IMR-90 (cell line): ENCODE results near the gene EFNB2. TPM values are rescaled to one million over a fixed set of nuclear protein-coding genes. Genes with fewer than 3 reads are reported as not detected.

ENCODE experiments used
- ATAC-seq: fragments of 200-7000 bp; cut with Tn5 transposase; 2 replicates; pipeline ENCODE4 v1.9.1; 2020; ENCODE audit warnings: low read depth, mild to moderate bottlenecking, moderate library complexity
- BruUV-seq: library from RNA; stranded (reverse); fragments of 400-500 nt; replicated peaks from 2 replicates; lab custom pipeline; 2021; lab: Mats Ljungman, UMichigan
- CTCF ChIA-PET: fragments of 300-600 bp; formaldehyde crosslinking; extraction: SDS; loops from one replicate; lab custom pipeline; 2021; ENCODE audit warnings: antibody characterized with exemption; lab: Yijun Ruan, JAX
- POLR2A ChIA-PET: fragments of 300-600 bp; sonication (Branson Sonifier 250); formaldehyde crosslinking; loops from one replicate; lab custom pipeline; 2022; ENCODE audit warnings: antibody characterized with exemption; ENCODE audit not compliant: unreplicated experiment; lab: Charles Lee
- DNase-seq: peaks from one replicate; pipeline ENCODE4 v3.0.0; 2013
- H2AFZ ChIP-seq: replicated peaks from 2 replicates; pipeline ENCODE3; 2013; ENCODE audit warnings: low read length, mild to moderate bottlenecking; ENCODE audit not compliant: poor library complexity
- H2AK5ac ChIP-seq: 2 replicates; pipeline ENCODE4 v1.6.1; 2013; ENCODE audit warnings: low read depth, low read length, inconsistent platforms
- H2AK9ac ChIP-seq: replicated peaks from 2 replicates; pipeline ENCODE3; 2013; ENCODE audit warnings: mild to moderate bottlenecking, low read depth, low read length, moderate library complexity; ENCODE audit not compliant: poor library complexity
- H2BK120ac ChIP-seq: 2 replicates; pipeline ENCODE4 v1.6.1; 2013; ENCODE audit warnings: low read depth, low read length, inconsistent platforms
- H2BK15ac ChIP-seq: 3 replicates; pipeline ENCODE4 v1.6.1; 2013; ENCODE audit warnings: low read depth, low read length, inconsistent platforms
- H2BK20ac ChIP-seq: 2 replicates; pipeline ENCODE4 v1.6.1; 2013; ENCODE audit warnings: low read depth, mild to moderate bottlenecking, inconsistent platforms, low read length, moderate library complexity
- H2BK5ac ChIP-seq: 2 replicates; pipeline ENCODE4 v1.6.1; 2013; ENCODE audit warnings: mild to moderate bottlenecking, low read depth, low read length, inconsistent platforms; ENCODE audit not compliant: poor library complexity, severe bottlenecking
- H3K14ac ChIP-seq: replicated peaks from 2 replicates; pipeline ENCODE4 v1.6.1; 2013; ENCODE audit warnings: low read depth, low read length, inconsistent platforms
- H3K18ac ChIP-seq: 2 replicates; pipeline ENCODE4 v1.6.1; 2013; ENCODE audit warnings: low read depth, low read length, control low read depth
- H3K23ac ChIP-seq: 2 replicates; pipeline ENCODE4 v1.6.1; 2013; ENCODE audit warnings: low read depth, low read length, inconsistent platforms
- H3K27ac ChIP-seq: 2 replicates; pipeline ENCODE4 v1.5.1; 2013; ENCODE audit warnings: mild to moderate bottlenecking, control low read depth, low read length; ENCODE audit not compliant: insufficient read depth
- H3K27me3 ChIP-seq: 2 replicates; pipeline ENCODE4 v1.6.1; 2013; ENCODE audit warnings: low read length; ENCODE audit not compliant: control insufficient read depth, insufficient read depth
- H3K36me3 ChIP-seq: 2 replicates; pipeline ENCODE4 v1.6.1; 2013; ENCODE audit warnings: low read length, mixed read lengths; ENCODE audit not compliant: control insufficient read depth, insufficient read depth
- H3K4ac ChIP-seq: 2 replicates; pipeline ENCODE4 v1.6.1; 2013; ENCODE audit warnings: low read depth, low read length, inconsistent platforms
- H3K4me1 ChIP-seq: 2 replicates; pipeline ENCODE4 v1.6.1; 2013; ENCODE audit warnings: low read length, mixed read lengths; ENCODE audit not compliant: control insufficient read depth, insufficient read depth
- H3K4me2 ChIP-seq: 2 replicates; pipeline ENCODE4 v1.6.1; 2013; ENCODE audit warnings: low read depth, mild to moderate bottlenecking, control low read depth, low read length, moderate library complexity
- H3K4me3 ChIP-seq: 2 replicates; pipeline ENCODE4 v1.5.1; 2013; ENCODE audit warnings: low read depth, mild to moderate bottlenecking, control low read depth, low read length, moderate library complexity; ENCODE audit not compliant: insufficient read depth
- H3K56ac ChIP-seq: 2 replicates; pipeline ENCODE4 v1.6.1; 2013; ENCODE audit warnings: low read length, inconsistent platforms; ENCODE audit not compliant: insufficient read depth; ENCODE audit errors: extremely low read depth
- H3K79me1 ChIP-seq, 2 experiments: 2 replicates each; pipeline ENCODE4 v1.6.1; 2013; ENCODE audit warnings: low read length in 2 of 2, inconsistent platforms in 1 of 2, low read depth in 1 of 2
- H3K9ac ChIP-seq: 2 replicates; pipeline ENCODE4 v1.6.1; 2013; ENCODE audit warnings: low read depth, low read length, control low read depth
- H3K9me1 ChIP-seq: 2 replicates; pipeline ENCODE4 v1.6.1; 2013; ENCODE audit warnings: low read length, inconsistent platforms; ENCODE audit not compliant: insufficient read depth
- H3K9me3 ChIP-seq: 2 replicates; pipeline ENCODE4 v1.6.1; 2013; ENCODE audit warnings: low read length; ENCODE audit not compliant: control insufficient read depth, insufficient read depth
- H4K20me1 ChIP-seq: 2 replicates; pipeline ENCODE4 v1.6.1; 2013; ENCODE audit warnings: low read length, inconsistent platforms; ENCODE audit not compliant: insufficient read depth
- H4K5ac ChIP-seq: 2 replicates; pipeline ENCODE4 v1.6.1; 2013; ENCODE audit warnings: mild to moderate bottlenecking, low read depth, low read length, control low read depth
- H4K8ac ChIP-seq, 2 experiments: 2 replicates each; pipeline ENCODE4 v1.6.1; 2013; ENCODE audit warnings: low read depth in 2 of 2, low read length in 2 of 2, control low read depth in 1 of 2, inconsistent platforms in 1 of 2
- H4K91ac ChIP-seq: 2 replicates; pipeline ENCODE4 v1.6.1; 2013; ENCODE audit warnings: low read depth, low read length, inconsistent platforms; ENCODE audit not compliant: insufficient read depth
- BHLHE40 ChIP-seq: fragments of 150-350 bp; IDR thresholded peaks from 2 replicates; pipeline ENCODE4 v1.6.1; 2016; ENCODE audit warnings: mild to moderate bottlenecking, low read depth, low read length
- CEBPB ChIP-seq: IDR thresholded peaks from 2 replicates; pipeline ENCODE4 v1.6.1; 2012; ENCODE audit warnings: low read depth, low read length, improper control_type of control experiment
- CHD1 ChIP-seq: IDR thresholded peaks from 2 replicates; pipeline ENCODE4 v1.6.1; 2012; ENCODE audit warnings: low read depth, low read length, improper control_type of control experiment
- CTCF ChIP-seq: conservative IDR thresholded peaks from 2 replicates; pipeline ENCODE4 v1.5.1; 2012; ENCODE audit warnings: mild to moderate bottlenecking, low read depth, low read length, improper control_type of control experiment
- ELK1 ChIP-seq: fragments of 150-350 bp; IDR thresholded peaks from 2 replicates; pipeline ENCODE4 v1.6.1; 2016; ENCODE audit warnings: low read depth, mild to moderate bottlenecking, low read length, moderate library complexity, borderline replicate concordance
- FOS ChIP-seq: fragments of 150-350 bp; IDR thresholded peaks from 2 replicates; pipeline ENCODE4 v1.6.1; 2016; ENCODE audit warnings: low read depth, low read length
- MAFK ChIP-seq: IDR thresholded peaks from 2 replicates; pipeline ENCODE4 v1.6.1; 2012; ENCODE audit warnings: low read depth, low read length, improper control_type of control experiment
- MXI1 ChIP-seq: IDR thresholded peaks from 2 replicates; pipeline ENCODE4 v1.6.1; 2012; ENCODE audit warnings: low read depth, mild to moderate bottlenecking, low read length, moderate library complexity, borderline replicate concordance
- NFE2L2 ChIP-seq: fragments of 150-350 bp; IDR thresholded peaks from 2 replicates; pipeline ENCODE4 v1.6.1; 2016; ENCODE audit warnings: low read depth, mild to moderate bottlenecking, low read length
- POLR2A ChIP-seq: IDR thresholded peaks from 2 replicates; pipeline ENCODE4 v1.6.1; 2012; ENCODE audit warnings: mild to moderate bottlenecking, low read depth, low read length
- RAD21 ChIP-seq: IDR thresholded peaks from 2 replicates; pipeline ENCODE4 v1.6.1; 2012; ENCODE audit warnings: low read length, improper control_type of control experiment
- RCOR1 ChIP-seq: IDR thresholded peaks from 2 replicates; pipeline ENCODE4 v1.6.1; 2012; ENCODE audit warnings: mild to moderate bottlenecking, low read length, improper control_type of control experiment; ENCODE audit not compliant: insufficient replicate concordance
- RFX5 ChIP-seq: IDR thresholded peaks from 2 replicates; pipeline ENCODE4 v1.8.0; 2012; ENCODE audit warnings: low read depth, mild to moderate bottlenecking, low read length, moderate library complexity
- SMC3 ChIP-seq: fragments of 150-350 bp; IDR thresholded peaks from 2 replicates; pipeline ENCODE4 v1.6.1; 2016; ENCODE audit warnings: low read depth, mild to moderate bottlenecking, antibody characterized with exemption, low read length, moderate library complexity
- USF2 ChIP-seq: fragments of 150-350 bp; IDR thresholded peaks from 2 replicates; pipeline ENCODE4 v1.6.1; 2017; ENCODE audit warnings: mild to moderate bottlenecking, antibody characterized with exemption, low read length, low read depth
- WGBS, 2 experiments: methylation state at CpG; one replicate each; pipeline versions ENCODE4 v1.1.5 to v1.1.7; 2013; ENCODE audit warnings: missing lambda C conversion rate in 2 of 2; ENCODE audit not compliant: insufficient read length in 1 of 2; ENCODE audit errors: extremely low coverage in 2 of 2; 5-methylcytosine and 5-hydroxymethylcytosine counted together
- dilution Hi-C: fragments of 300-500 bp; cut with HindIII; formaldehyde crosslinking; loops from one replicate; pipeline ENCODE4 v1.14.3; 2018; ENCODE audit warnings: low sequenced_read_pairs; ENCODE audit not compliant: unreplicated experiment
- in situ Hi-C: fragments of 300-500 bp; cut with MboI; formaldehyde crosslinking; loops from 3 replicates; pipeline ENCODE4 v1.14.3; 2019; ENCODE audit warnings: low sequenced_read_pairs, inconsistent platforms, mixed read lengths
- intact Hi-C: fragments of 100-400 bp; cut with micrococcal nuclease; formaldehyde crosslinking; loops from 2 replicates; pipeline ENCODE4 v1.10.0; 2022
- polyA plus RNA-seq, 3 experiments: library from polyadenylated mRNA; depleted of rRNA; stranded (reverse); fragments of >200 nt; gene quantifications; 2 replicates each; pipeline ENCODE4 v1.2.3, GENCODE V29; 2012; ENCODE audit warnings: low replicate concordance in 1 of 3
- total RNA-seq: library from RNA; depleted of rRNA; stranded (reverse); fragments of >200 nt; gene quantifications from 2 replicates; pipeline ENCODE4 v1.2.3, GENCODE V29; 2012

The EFNB2 gene
- total and polyA plus RNA-seq, 2 of the 4 experiments (the other 2 are of a cell fraction) = 5.4 to 6.0 TPM

- ATAC-seq = peak; percentile 37
- no TSS peak for BruUV-seq
- POLR2A ChIA-PET = no interaction called here
These were observed 35.6 kb downstream of the EFNB2 start for GRCh38 chr13:106499896-106500295.

More at GRCh38 chr13:106499896-106500295, 35.6 kb downstream of the EFNB2 start:
- Histone ChIP-seq H3K36me3 (no peaks in the 10 kb centered on the region), H3K14ac (no peak overlapping the region), H3K27me3 (no peaks in the 10 kb centered on the region), H3K56ac (no peak overlapping the region), H3K23ac (0 out of 2 replicates have a peak overlapping the region, but pooled peaks have one; percentile 17), H3K27ac (no peak overlapping the region), H3K9me3 (no peaks in the 10 kb centered on the region), H3K18ac (no peak overlapping the region), H4K5ac (peak overlapping the region; percentile 51; the same call in 1 of the 2 replicates), H4K8ac (peak overlapping the region in 1 of 2 experiments; percentile 26; a peak in 1 of 4 replicates), H2AK9ac (no peak overlapping the region), H3K4me2 (no peak overlapping the region), H4K20me1 (no peaks in the 10 kb centered on the region), H3K9me1 (no peaks in the 10 kb centered on the region), H2BK5ac (no peak overlapping the region), H2BK20ac (no peak overlapping the region), H4K91ac (no peak overlapping the region), H3K4ac (no peak overlapping the region), H2AFZ (no peak overlapping the region), H2AK5ac (no peak overlapping the region), H2BK15ac (no peak overlapping the region), H3K4me3 (no peak overlapping the region), H3K79me1 (peaks cover 10 to 18% of the 10 kb centered on the region in 2 experiments; a peak in 3 of 4 replicates), H2BK120ac (no peak overlapping the region), H3K9ac (no peak overlapping the region), H3K4me1 (no peaks in the 10 kb centered on the region)
- 100% methylated on average over 1 of the region's 4 CpGs; no CpG with 5 or more reads in 1 of the 2 experiments for WGBS, 2 experiments
- peak; percentile 47 for DNase-seq
- in situ Hi-C loops = loop anchor here (25.0 kb wide), 1 partner anchor 413 kb away; no protein-coding TSS in a partner anchor
- dilution Hi-C loops = no loop called here
- intact Hi-C loops = no loop called here
- no peak for TF ChIP-seq CHD1
- TF ChIP-seq CEBPB = no peak
- no peak for TF ChIP-seq ELK1
- no peak for TF ChIP-seq MAFK
- no peak for TF ChIP-seq RCOR1
- TF ChIP-seq POLR2A = no peak
- TF ChIP-seq RFX5 = no peak
- TF ChIP-seq CTCF = no peak
- TF ChIP-seq USF2 = no peak
- no peak for TF ChIP-seq BHLHE40
- no peak for TF ChIP-seq SMC3
- TF ChIP-seq MXI1 = no peak
- TF ChIP-seq RAD21 = no peak
- no peak for TF ChIP-seq NFE2L2
- TF ChIP-seq FOS = no peak
- CTCF ChIA-PET = interaction anchor here (1.5 kb wide), 1 partner anchor 8 kb away, joined by 3 read pairs; no protein-coding TSS in a partner anchor
